Fibroblast of skin of back (primary cell): ENCODE results near the gene VAX1.
"Not testable (repeated sequence)": the region's sequence is repeated elsewhere in the genome, so short reads cannot be mapped to it uniquely, and the experiment has no call there.

Source experiments
- DNase-seq: peaks from one replicate; pipeline ENCODE4 v3.0.0-alpha.2; 2013

Gene VAX1

GRCh38 chr10:117134306-117135025, 3.6 kb downstream of the VAX1 start:
- peak; percentile 10 for DNase-seq

GRCh38 chr10:117134056-117134305, 4.1 kb downstream of the VAX1 start:
- no peak for DNase-seq

- no peak for DNase-seq
Measured at GRCh38 chr10:117133273-117134055, 4.6 kb downstream of the VAX1 start.

- no peak for DNase-seq
Measured at GRCh38 chr10:117132751-117133231, 5.3 kb downstream of the VAX1 start.

- no peak for DNase-seq
Measured at GRCh38 chr10:117131376-117132327, 6.4 kb downstream of the VAX1 start.

- DNase-seq = no peak
Measured at GRCh38 chr10:117130862-117131375, 7.2 kb downstream of the VAX1 start.

- DNase-seq = no peak
Measured at GRCh38 chr10:117130346-117130745, 7.7 kb downstream of the VAX1 start.

- not testable (repeated sequence) for DNase-seq
Measured at GRCh38 chr10:117126645-117127044, 11.4 kb downstream of the VAX1 start.

- DNase-seq = no peak
Measured at GRCh38 chr10:117126034-117126433, 12.0 kb downstream of the VAX1 start.

- DNase-seq = no peak
Measured at GRCh38 chr10:117112220-117112619, 25.9 kb downstream of the VAX1 start.

- no peak for DNase-seq
Measured at GRCh38 chr10:117107238-117107637, 30.8 kb downstream of the VAX1 start.

GRCh38 chr10:117096599-117097201, 41.4 kb downstream of the VAX1 start:
- DNase-seq = no peak

GRCh38 chr10:117094856-117095255, 43.2 kb downstream of the VAX1 start:
- DNase-seq = no peak

- DNase-seq = no peak
Measured at GRCh38 chr10:117092386-117092785, 45.7 kb downstream of the VAX1 start.

- DNase-seq = no peak
Measured at GRCh38 chr10:117090834-117091233, 47.2 kb downstream of the VAX1 start.

- DNase-seq = no peak
Measured at GRCh38 chr10:117087521-117087920, 50.5 kb downstream of the VAX1 start.

GRCh38 chr10:117086546-117086945, 51.5 kb downstream of the VAX1 start:
- no peak for DNase-seq

- DNase-seq = not testable (repeated sequence)
Measured at GRCh38 chr10:117084421-117085246, 53.4 kb downstream of the VAX1 start.
